Naive B cell (primary cell): ENCODE data around the gene EID2B. TPM values are rescaled to one million over a fixed set of nuclear protein-coding genes. Genes with fewer than 3 reads are reported as not detected.

Experiments used
- ATAC-seq, 2 donors: fragments of 150-1000 bp; cut with Tn5 transposase; 2 replicates each; pipeline ENCODE4 v1.10.0; 2021; ENCODE audit warnings: low read depth in 2 of 2, mild to moderate bottlenecking in 2 of 2, moderate library complexity in 2 of 2
- DNase-seq: peaks from one replicate; pipeline ENCODE4 v3.0.0; 2022
- H3K27ac Mint-ChIP-seq, 6 donors: one replicate each; pipeline ENCODE4 v1.8.0; 2020 to 2022; ENCODE audit warnings: mild to moderate bottlenecking in 6 of 6, mixed read lengths in 6 of 6, moderate library complexity in 5 of 6, inconsistent platforms in 2 of 6
- H3K27me3 Mint-ChIP-seq, 3 donors: one replicate each; pipeline ENCODE4 v1.8.0; 2021 to 2022; ENCODE audit warnings: mixed read lengths in 3 of 3, mild to moderate bottlenecking in 1 of 3
- H3K36me3 Mint-ChIP-seq, 2 donors: one replicate each; pipeline ENCODE4 v1.8.0; 2020 to 2022; ENCODE audit warnings: mixed read lengths in 2 of 2, inconsistent platforms in 1 of 2, mild to moderate bottlenecking in 1 of 2
- H3K4me1 Mint-ChIP-seq, 3 donors: one replicate each; pipeline ENCODE4 v1.8.0; 2020 to 2022; ENCODE audit warnings: mixed read lengths in 3 of 3, inconsistent platforms in 1 of 3, mild to moderate bottlenecking in 1 of 3, moderate library complexity in 1 of 3
- H3K4me3 Mint-ChIP-seq, 8 donors: one replicate each; pipeline ENCODE4 v1.8.0; 2020 to 2022; ENCODE audit warnings: mild to moderate bottlenecking in 8 of 8, mixed read lengths in 8 of 8, moderate library complexity in 8 of 8, inconsistent platforms in 2 of 8
- H3K9me3 Mint-ChIP-seq, 7 donors: one replicate each; pipeline ENCODE4 v1.8.0; 2020 to 2022; ENCODE audit warnings: mixed read lengths in 7 of 7, mild to moderate bottlenecking in 5 of 7, inconsistent platforms in 2 of 7, moderate library complexity in 1 of 7
- polyA plus RNA-seq, 6 donors: library from polyadenylated mRNA; unstranded; fragments of 300-500 nt; fragmentation: Illumina TruSeq; gene quantifications; one replicate each; pipeline ENCODE4 v1.2.3, GENCODE V29; 2021; ENCODE audit warnings: low read depth in 6 of 6

EID2B gene
- polyA plus RNA-seq, 6 donors from 2014 or later = 3.6 to 9.9 (median 7.2) TPM

DNA sequence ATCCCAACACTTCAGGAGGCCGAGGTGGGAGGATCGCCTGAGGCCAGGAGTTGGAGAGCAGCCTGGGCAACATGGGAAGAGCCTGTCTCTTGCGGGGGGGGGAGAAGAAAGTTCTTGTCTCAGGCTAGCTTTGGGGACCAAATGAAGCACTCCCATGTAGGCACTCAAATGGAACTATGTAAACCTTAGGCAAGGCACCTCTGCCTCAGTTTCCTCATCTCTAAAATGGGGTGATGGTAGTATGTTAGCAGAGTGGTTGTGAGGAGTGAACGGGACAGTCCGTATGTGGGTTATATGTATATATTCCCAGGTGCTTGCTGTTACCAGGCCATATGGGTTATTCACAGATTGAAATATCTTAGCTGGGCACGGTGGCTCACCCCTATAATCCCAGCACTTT, 40.4 kb downstream of the EID2B start:
- Mint-ChIP-seq H3K27me3 (peaks cover 0 to 6% (median 0%) of the 10 kb centered on the region in 3 donors), H3K27ac (no peak overlapping the region), H3K9me3 (no peaks in the 10 kb centered on the region), H3K4me1 (peaks cover 0 to 10% (median 3%) of the 10 kb centered on the region in 3 donors), H3K36me3 (peaks cover 4 to 13% of the 10 kb centered on the region in 2 donors), H3K4me3 (no peak overlapping the region)
- DNase-seq = no peak
- no peak for ATAC-seq

DNA sequence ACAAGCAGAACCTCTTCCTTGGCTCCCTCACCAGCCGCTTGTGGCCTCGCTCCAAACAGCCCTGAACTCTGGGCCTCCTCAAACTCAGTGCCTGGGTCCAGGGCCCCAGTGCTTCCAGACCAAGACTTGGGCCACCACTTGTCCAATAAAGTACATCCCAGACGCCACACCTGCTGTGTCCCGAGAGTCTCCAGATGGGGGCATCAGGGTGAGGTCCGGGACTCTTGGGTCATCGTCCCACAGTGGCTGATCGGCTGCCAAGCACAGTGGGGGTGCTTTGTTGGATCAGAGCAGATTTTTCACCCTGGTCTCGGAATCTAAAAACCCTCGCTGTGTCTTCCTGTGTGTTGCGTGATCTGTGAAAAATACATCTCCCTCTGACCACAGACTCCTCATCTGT, 42.9 kb downstream of the EID2B start:
- Mint-ChIP-seq H3K27me3 (no peaks in the 10 kb centered on the region), H3K4me1 (peaks cover 0 to 6% (median 5%) of the 10 kb centered on the region in 3 donors), H3K36me3 (peaks cover 10 to 21% of the 10 kb centered on the region in 2 donors)

DNA sequence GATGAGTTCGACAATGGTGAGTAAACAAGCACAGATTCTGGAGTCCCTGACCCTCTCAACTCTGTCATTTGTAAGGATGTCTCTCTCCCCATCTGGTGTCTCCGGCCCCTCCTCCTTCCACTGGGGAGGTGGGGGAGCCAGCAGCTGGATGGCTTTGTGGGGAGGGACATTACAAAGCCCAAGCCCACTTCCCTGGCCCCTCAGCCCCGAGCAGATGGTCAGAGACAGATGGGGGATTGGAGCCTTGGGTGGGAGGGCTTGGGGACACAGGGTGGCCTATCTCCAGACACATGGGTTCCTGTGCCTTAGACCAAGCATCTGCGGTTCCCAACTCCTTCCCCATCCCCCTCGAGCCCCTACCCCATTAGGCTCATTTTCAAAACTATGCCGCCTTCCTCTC, 49.5 kb downstream of the EID2B start:
- H3K4me3 Mint-ChIP-seq = peak overlapping the region in 6 of 8 donors; percentile 32 to 95 (median 72)

More for the DNA sequence above, 42.9 kb downstream of the EID2B start:
- ATAC-seq (no peak), DNase-seq (no peak)
- H3K27ac Mint-ChIP-seq = peak overlapping the region in 1 of 6 donors; percentile 47
- H3K4me3 Mint-ChIP-seq = no peak overlapping the region
- no peaks in the 10 kb centered on the region for H3K9me3 Mint-ChIP-seq

DNA sequence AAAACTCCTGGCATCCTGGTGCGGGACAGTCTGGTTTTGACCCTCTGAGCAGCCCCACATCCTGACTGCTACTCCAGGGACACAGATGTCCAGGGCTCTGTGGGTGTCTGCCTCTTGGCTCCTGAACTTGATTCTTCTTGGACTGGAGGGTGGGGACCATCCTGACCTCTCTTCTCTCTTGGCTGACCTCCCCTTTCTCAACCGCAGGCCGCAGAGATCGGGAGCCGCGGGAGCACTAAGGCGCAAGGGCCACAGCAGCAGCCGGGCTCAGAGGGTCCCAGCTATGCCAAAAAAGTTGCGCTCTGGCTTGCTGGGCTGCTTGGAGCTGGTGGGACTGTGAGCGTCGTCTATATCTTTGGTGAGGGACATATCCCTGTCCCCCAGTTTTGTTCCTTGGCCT, 51.0 kb downstream of the EID2B start:
- Mint-ChIP-seq H3K27me3 (no peaks in the 10 kb centered on the region), H3K9me3 (no peaks in the 10 kb centered on the region), H3K4me1 (peaks cover 19 to 32% (median 20%) of the 10 kb centered on the region in 3 donors), H3K4me3 (peak overlapping the region; percentile 86 to 97 (median 95)), H3K36me3 (peaks cover 3 to 4% of the 10 kb centered on the region in 2 donors), H3K27ac (peak overlapping the region; percentile 86 to 97 (median 88))
- no peak for DNase-seq
- ATAC-seq = no peak

More for the DNA sequence above, 49.5 kb downstream of the EID2B start:
- Mint-ChIP-seq H3K9me3 (no peaks in the 10 kb centered on the region), H3K27me3 (no peaks in the 10 kb centered on the region), H3K27ac (peak overlapping the region in 2 of 6 donors; percentile 24 to 48), H3K4me1 (peaks cover 19 to 32% (median 23%) of the 10 kb centered on the region in 3 donors), H3K36me3 (peaks cover 5 to 11% of the 10 kb centered on the region in 2 donors)
- DNase-seq = no peak
- ATAC-seq = no peak

DNA sequence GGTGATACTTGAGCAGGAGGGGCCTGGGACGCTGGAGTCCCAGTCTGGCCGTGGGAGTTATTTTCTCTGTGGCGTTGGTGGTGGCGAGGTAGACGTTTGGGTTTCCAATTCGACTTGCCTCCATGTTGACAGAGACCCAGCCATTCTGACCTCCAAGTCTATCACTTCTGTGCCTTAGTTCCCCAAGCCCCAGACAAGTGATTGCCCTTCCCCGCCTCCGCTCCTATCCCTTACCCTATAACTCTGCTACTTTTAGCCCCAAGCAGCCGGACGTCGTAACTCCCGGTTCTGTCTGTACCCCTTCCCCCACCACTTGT, 51.5 kb downstream of the EID2B start:
- Mint-ChIP-seq H3K9me3 (no peaks in the 10 kb centered on the region), H3K36me3 (peaks cover 0 to 4% of the 10 kb centered on the region in 2 donors), H3K4me1 (peaks cover 18 to 32% (median 19%) of the 10 kb centered on the region in 3 donors), H3K4me3 (peak overlapping the region; percentile 86 to 97 (median 95)), H3K27ac (peak overlapping the region; percentile 85 to 97 (median 88)), H3K27me3 (no peaks in the 10 kb centered on the region)
- DNase-seq = no peak
- no peak for ATAC-seq

Other genes with a start within 250 kb of the EID2B start
- gene IFNL1, start 236.4 kb downstream of the EID2B start, polyA plus RNA-seq = not detected
- gene LRFN1, start 212.0 kb downstream of the EID2B start, polyA plus RNA-seq = 1 to 10 TPM in 5 of 6 donors, not detected in 1; 1.0 to 2.2 (median 1.6) TPM
- 1,000 to 10,000 TPM in 1 of 6 donors, 100 to 1,000 TPM in 5; 750 to 1,029 (median 856) TPM for gene GMFG, start 196.8 kb downstream of the EID2B start, polyA plus RNA-seq
- 10 to 100 TPM in 3 of 6 donors, 1 to 10 TPM in 3; 6.2 to 20.5 (median 9.7) TPM for gene SAMD4B, start 190.4 kb downstream of the EID2B start, polyA plus RNA-seq
- 10 to 100 TPM; 11.6 to 62.4 (median 41.0) TPM for gene PAF1, start 141.7 kb downstream of the EID2B start, polyA plus RNA-seq
- gene MED29, start 141.5 kb downstream of the EID2B start, polyA plus RNA-seq = 10 to 100 TPM; 31.9 to 68.1 (median 57.5) TPM
- gene ZFP36, start 126.0 kb downstream of the EID2B start, polyA plus RNA-seq = 100 to 1,000 TPM; 291 to 784 (median 445) TPM
- 1 to 10 TPM in 5 of 6 donors, not detected in 1; 2.5 to 8.3 (median 4.7) TPM for gene PLEKHG2, start 120.2 kb downstream of the EID2B start, polyA plus RNA-seq
- 1,000 to 10,000 TPM; 1,393 to 2,131 (median 1,793) TPM for gene RPS16, start 96.9 kb downstream of the EID2B start, polyA plus RNA-seq
- gene SUPT5H, start 87.3 kb downstream of the EID2B start, polyA plus RNA-seq = 100 to 1,000 TPM in 1 of 6 donors, 10 to 100 TPM in 5; 48.1 to 119 (median 81.6) TPM
- gene TIMM50, start 52.0 kb downstream of the EID2B start, polyA plus RNA-seq = 10 to 100 TPM; 35.4 to 41.9 (median 37.0) TPM
- gene DLL3, start 33.9 kb downstream of the EID2B start, polyA plus RNA-seq = under 1 TPM in 4 of 6 donors, not detected in 2; 0.20 to 0.89 (median 0.55) TPM
- not detected for gene SELENOV, start 17.7 kb downstream of the EID2B start, polyA plus RNA-seq
- 10 to 100 TPM in 4 of 6 donors, 1 to 10 TPM in 1, not detected in 1; 9.4 to 22.9 (median 17.3) TPM for gene EID2, start 7.3 kb upstream of the EID2B start, polyA plus RNA-seq
- not detected for gene LGALS13, start 69.7 kb upstream of the EID2B start, polyA plus RNA-seq
- gene LGALS16, start 123.1 kb upstream of the EID2B start, polyA plus RNA-seq = not detected
- not detected for gene LGALS14, start 171.6 kb upstream of the EID2B start, polyA plus RNA-seq
- gene CLC, start 205.2 kb upstream of the EID2B start, polyA plus RNA-seq = 1 to 10 TPM in 1 of 6 donors, not detected in 5; 2.1 TPM
- gene LEUTX, start 246.0 kb upstream of the EID2B start, polyA plus RNA-seq = not detected